AG08396 (cell line): ENCODE measurements around the gene MXD4.

ENCODE experiments used
- DNase-seq: peaks from one replicate; pipeline ENCODE4 v3.0.0; 2012; ENCODE audit warnings: low spot score, mixed read lengths

MXD4 gene

DNA sequence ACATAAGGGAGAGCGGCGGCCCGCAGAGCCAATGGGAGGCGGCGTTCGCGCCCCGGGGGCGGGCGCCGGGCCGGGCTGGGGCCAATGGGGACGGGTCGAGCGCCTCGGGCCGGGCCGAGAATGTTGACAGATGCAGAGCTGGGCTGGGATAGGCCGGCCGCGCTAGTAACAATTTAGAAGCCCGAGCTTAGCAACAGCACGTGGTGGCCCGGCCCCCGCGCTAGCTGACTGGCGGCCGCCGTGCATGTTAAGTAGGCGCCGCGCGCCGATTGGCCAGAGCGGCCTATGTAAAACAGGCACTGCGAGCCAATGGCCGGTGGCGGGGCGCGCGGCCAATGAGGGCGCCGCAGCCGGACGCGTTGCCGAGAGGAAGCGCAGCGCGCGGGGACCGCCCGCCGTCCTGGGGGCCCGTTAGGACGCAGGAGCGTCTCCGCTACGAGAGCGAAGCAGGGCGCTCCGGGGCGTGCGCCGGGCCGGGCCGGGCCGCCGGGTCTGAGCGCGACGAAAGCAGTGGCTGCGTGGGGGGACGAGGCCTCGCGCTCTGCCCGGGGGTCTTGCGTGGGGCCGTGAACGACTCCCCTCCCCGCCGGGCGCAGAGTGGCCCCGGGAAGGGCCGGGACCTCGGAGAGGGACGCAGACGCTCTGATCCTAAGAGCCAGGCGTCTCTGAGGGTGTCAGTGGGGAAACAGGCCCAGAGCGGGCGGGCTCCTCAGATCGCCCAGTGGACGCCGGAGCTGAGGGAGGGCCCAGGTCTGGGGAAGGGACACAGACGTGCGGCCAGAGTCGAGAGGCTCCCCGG is 435 bp upstream of the MXD4 start:
- DNase-seq = peak; percentile 99

DNA sequence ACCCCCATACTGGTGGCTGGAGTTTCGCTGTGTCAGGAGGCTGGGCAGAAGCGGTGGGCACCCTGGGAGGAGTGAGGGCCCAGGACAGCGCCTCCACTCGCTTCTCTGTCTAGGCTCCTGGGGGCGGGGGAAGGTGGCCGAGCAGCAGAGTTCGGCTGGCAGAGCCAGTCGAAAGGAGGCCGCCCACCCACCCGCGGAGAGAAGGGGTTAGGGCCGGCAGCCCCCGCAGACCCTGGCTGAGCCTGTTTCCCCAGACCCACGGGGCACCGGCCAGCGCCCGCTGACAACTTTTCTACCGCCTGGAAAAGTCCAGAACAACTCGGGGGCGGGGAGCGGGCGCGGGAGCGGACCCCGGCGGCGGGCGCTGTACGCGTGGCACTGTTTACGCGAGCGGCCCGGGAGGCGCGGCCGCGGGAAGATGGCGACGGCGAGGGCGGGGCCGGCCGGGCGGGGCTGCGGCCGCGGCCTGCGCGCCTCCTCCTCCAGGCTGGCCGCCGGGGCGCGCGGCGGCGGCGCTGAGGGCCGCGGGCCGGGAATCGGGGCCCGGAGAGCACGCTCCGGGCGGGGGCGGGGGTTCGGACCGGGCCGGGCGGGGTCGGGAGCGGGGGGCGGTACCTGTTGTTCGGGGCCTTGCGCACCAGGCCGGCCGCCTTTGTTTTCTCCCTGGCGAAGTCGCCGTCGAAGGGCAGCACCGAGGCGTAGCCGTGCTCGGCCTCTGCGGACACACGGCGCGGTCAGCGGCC is 628 bp downstream of the MXD4 start:
- peak; percentile 83 for DNase-seq

DNA sequence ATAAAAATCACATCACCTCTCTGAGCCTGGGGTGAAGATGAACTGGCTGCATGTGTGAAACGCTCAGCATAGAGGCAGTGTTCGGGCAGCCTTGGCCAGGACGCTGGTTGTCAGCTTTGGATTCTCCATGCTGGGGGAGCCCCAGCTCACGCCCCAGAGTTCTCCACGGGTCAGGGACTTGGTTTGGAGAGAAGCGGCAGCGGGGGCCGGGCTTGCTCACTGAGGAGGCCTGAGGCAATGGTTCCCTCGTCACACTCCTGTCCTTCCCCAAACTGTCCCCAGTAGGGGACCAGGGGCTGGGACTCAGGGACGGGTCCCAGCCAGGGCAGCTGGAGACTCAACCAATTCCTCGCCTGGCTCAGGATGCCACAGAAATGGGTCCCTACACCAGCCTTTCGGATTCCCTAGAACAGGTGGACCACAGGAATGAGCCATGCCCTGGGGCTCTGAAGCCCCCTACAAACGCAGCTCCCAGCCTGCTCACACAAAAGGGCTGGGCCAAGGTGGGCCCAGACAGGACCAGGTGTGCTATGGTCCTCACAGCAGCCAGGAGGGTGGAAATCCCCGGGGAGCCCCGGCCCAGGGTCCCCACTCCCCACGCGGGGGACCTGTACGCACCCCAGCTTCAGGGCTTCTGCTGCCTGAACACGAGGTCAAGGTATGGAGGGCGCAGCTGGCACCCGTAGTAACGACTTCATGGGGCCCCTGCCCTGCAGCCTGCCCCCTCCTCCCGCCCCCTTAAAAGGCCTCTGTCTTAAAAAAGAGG is 1.4 kb downstream of the MXD4 start:
- no peak for DNase-seq

DNA sequence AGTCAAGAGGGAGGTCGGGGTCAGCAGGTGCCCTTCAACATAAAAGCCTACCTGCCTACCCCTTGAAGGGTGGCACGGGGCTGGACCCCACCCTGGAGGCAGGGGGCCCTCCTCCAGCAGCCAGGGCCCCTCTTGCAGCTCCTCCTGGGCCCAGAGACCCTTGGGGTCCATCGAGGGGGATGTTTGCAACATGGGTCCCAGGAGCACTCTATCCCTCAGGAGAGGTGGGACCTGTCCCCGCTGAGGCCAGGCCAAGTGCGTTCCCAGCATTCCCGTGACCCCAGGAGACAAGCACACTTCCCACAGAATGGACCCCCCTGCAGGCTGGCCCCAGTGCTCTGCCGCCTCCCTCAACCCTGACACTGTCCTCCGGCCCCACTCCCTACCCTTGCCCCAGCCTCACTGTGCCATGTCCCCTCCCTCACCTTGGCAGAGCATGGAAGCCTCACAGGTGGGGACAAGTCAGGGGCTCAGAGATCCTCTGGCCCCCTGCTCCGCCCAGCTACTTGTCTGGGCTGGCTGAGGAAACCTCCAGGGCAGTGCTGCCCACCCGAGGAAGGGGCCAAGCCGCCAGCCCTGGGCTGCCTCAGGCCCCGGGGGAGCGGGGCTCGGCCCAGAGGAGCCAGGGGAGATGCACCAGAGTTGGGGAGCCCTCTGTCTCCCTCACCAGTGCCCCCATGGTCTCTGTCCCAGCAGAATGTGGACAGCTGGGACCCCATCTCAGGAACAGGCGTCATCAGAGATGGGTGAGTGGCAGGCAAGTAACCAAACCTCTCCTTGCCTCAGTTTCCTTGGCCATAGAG is 2.2 kb downstream of the MXD4 start:
- DNase-seq = no peak

DNA sequence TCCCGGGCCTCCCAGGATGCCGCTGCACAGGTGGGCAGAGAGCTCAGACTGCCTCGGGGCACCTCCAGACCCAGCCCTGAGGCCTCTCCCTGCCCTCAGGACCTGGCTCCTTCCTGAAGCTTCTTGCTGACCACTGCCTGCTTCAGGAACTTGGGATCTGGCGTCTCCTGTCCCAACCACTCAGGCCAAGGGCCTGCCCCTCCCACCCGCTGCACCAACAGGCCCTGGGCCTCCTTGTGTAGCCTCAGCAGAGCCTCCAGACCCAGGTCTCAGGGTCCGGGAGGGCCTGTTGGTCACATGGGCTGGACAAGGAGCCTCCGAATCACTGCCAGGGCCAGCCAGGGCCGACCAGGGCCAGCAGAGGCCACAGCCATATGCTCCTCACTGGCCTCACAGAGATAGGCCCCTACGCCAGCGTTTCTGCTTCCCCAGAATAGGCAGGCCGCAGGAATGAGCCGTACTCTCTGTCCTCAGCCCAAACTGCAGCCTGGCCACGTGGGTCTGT is 2.8 kb downstream of the MXD4 start:
- DNase-seq = no peak

DNA sequence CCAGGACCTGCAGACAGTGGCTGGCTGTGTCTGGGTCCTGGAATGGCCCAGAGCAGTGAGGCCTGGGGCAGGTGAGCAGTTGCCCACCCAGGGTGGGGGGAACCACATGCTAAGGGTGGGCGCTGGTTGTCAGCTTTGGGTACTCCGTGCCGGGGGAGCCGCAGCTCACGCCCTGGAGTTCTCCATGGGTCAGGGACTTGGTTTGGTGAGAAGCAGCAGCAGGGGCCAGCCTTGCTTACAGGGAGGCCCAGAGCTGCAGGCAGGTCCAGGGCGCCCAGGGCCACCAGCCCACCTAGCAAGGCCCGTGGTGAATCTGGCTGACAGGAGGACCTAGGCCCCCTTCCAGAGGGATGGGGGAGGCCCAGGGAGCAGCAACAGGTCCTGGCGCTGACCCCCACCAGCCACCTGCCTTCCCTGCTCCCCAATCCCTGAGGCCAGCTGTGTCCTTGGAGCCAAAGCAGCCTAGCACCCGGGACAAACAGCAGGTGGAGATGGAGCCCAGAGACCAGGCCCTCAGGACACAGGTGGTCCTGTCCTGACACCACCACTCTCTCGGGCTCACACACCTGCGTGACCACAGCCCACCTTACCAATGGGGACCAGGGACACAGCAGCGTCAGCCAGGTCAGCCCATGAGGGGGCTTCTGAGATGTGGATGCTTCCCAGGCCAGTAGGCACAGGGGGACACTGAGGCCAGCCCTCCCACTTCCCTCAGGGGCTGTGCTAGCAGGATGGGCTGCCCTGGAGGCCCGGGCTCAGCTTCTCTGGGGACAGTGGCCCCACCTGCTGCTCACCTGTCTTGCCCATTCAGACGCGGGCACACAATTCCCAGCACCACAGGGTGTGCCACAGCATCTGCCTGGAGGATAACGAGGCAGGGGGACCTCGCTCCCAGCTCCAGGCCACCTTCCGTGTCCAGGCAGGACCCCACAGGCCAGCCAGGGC is 3.5 kb downstream of the MXD4 start:
- DNase-seq = no peak

DNA sequence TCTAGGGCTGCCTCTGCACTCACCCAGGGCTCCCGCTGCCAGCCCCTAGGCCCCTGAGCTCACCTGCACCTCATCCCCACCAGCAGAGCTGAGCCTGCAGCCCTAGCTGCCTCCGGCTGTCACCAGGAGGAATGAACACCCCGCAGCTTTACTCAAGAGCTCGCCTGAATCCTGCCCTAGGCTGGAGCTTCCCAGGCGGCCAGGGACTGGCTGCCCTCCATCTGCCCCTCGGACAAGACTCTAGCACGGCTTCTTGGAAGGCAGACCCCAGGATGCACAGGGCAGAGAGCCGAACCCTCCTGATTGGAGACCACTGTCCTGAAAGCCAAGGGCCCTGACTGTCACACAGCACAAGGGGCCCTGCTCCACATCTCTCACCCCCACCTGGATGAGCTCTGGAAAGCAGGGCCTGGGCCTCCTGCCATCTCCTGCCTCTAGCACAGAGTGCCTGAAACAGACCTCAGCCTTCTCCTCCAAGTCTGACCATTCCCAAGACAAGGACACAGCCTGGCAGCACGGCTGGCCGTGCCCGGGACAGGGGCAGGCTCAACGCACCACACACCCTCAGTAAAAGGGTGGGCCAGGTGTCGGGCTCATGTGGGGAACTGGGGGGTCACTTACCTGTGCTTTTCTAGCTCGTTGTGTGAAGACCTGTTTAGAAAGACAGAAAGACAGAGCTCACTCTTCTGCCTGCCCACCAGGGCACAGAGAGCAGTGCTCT is 4.4 kb downstream of the MXD4 start:
- DNase-seq = no peak

DNA sequence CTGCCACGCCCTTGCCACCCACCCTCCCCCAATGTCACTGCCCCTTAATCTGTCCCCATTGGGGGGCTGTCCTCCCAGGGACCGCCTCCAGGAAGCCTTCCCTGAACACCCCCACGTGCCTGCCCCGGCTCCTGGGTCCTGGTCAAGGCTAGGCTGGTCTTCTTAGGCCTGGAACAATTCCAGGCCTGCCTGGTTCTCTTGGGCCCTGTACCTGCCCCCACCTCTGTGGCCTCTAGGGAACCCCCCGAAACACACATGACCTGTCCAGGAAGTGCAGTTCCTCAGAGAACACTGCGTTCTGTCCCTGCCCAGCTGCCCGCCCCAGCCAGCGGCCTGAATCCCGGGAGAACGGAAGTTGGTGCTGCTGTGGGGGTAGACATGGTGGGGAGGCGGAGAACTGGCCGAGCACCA is 5.1 kb downstream of the MXD4 start:
- no peak for DNase-seq

DNA sequence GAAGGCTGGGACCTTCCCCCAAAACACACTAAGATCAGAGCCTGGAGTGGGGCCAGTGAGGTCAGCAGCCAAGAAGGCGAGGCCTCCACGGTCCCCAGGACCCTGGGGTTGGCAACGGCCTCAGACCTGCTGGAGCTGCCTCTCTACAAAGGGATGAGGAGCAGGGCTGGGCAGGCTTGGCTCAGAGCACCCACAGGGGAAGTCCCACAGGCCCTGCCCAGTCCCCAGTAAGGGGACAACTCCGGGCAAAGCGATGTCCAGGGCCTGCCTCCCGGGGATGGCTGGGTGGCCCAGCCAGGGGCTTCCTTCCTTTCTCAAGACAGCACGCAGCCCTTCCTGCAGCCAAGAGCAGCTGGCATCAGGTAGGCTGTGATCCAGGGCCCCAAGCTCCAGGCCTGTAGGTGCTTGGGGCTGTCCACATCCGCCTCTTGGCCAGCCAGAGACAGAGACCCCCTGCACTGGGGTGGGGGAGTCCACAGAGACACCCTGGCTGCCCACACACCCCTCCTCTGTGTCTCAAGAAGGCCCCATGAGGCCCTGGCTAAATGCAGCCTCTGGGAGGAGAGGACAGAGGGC is 5.7 kb downstream of the MXD4 start:
- DNase-seq = no peak

DNA sequence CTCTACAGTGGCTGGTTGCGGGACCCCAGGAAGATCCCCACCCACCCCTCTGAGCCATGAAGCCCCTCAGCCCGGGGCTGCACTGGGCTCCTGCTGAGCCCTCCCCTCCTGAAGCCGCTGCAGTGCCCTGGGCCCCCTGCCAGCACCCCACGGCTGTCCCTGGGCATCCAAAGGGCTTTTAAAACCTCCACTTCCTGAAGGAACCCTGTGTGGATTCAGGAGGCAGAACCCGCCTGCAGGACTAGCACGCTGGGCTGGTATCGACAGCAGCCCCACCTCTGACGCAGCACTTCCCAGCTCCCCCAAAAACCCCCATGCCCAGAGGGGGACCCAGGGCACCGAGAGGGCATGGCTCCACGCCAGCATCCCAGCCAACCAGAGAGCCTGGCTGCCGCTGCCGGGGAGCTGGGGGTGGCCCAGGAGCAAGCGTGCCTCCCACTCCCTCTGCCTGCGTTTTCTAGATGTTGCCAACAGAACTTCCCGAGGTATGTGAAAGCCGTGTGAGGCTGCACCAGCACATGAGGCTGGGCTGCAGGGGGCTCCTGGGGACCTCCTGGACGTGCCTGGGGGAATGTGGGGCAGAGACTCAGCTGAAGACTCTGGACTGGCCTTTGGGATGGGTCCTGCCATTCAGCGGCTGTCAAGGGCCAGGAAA is 6.3 kb downstream of the MXD4 start:
- no peak for DNase-seq

DNA sequence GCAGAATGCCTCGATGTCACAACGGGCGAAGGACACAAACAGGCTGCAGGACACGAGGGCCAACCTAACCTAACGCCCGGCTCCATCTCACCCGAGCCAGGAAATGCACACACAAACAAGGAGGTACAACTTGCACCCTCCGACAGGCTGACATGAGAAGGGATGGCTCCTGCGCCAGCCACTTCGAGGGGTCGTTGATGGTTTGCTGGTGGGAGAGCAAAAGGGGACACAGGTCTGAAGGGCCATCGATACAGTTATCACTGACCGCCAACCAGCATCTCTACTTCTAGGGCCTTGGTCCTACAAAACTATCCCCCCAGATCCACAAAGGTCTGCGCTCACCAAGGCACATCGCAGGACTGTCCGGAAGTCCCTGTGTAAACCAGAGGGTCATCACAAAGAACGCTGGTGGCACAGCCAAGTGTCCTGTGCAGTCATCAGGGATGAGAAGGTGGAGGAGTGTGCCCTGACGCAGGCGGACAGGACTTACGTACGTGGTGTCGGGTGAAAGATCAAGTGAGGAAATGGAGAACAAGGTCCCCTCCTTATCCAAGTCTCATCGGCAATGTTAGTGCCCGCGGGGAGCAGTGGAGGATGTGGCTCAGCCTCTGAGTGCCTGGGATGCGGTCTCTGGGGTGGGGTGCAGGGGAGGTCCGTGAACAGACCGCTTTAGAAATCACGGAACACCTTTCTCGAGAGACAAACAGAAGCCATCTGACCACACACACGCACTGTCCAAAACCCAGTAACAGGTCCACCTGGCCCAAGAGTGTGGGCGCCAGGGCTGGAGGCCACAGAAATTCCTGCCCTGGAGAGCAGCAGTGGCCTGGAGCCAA is 7.0 kb downstream of the MXD4 start:
- DNase-seq = no peak

DNA sequence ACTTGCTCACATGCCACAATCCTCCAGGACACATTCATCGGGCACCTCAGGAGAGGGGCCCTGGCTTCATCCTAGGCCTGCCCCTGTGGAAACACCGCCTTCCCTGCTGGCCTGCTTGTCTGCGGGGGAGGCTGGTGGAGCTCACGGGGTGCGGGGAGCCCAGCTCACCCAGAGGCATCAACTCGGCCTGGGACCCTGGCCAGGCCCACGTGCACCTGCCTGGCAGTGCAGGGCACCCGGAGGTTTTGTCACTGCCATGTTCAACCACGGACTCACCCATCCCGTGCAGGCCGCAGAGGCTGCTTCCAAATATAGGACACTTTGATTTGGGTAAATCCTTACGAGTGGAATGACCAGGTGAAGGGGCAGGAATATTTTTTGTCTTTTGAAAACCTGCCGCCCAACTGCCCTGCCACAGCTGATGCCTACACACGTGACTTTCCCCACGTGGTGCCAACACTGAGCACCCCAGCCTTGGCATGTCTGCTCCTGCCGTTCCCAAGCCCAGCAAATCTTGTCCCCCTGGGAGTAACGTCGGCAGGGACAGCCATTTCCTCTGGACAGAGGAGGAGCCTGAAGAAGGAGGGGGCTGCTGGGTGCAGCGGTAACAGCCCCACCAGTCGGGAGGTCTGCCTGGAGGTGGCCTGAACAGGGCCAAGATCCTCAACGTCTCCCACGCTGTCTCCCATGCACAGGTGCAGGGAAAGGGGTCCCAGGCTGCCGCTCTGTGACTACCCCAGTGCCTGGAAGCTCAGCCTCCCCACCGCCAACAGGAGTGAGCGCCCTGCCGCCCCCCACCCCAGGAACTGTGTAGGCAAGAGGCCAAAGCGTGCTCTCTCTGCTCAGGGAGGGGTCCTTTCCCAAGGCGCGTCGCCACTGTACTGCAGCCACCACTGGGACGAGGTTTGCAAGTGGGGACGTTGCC is 8.5 kb downstream of the MXD4 start:
- DNase-seq = no peak

DNA sequence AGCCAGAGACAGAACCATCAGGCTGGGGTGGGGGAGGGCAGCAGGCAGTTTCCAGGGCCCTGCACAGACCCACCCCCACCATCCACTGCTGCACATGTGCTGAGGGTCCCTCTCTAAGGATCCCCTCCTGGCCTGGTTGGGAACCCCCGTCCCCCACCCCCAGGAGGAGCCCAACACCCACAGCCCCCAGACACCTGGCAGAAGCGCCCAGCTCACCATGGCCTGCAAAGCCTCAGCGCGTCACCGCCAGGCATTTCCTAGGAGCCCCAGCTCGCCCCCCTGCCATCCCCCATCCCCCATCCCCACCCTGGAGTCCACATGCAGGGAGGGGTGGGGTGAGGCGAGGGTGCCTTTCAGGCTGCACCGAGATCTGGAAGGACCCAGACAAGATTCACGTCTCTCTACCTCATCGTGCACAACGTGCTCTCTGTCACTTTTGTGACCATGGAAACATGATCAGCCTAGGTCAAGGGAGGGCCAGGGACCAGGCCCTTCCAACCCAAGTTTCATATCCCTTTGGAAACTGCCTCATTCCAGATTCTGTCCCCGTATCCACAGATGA is 9.3 kb downstream of the MXD4 start:
- no peak for DNase-seq

DNA sequence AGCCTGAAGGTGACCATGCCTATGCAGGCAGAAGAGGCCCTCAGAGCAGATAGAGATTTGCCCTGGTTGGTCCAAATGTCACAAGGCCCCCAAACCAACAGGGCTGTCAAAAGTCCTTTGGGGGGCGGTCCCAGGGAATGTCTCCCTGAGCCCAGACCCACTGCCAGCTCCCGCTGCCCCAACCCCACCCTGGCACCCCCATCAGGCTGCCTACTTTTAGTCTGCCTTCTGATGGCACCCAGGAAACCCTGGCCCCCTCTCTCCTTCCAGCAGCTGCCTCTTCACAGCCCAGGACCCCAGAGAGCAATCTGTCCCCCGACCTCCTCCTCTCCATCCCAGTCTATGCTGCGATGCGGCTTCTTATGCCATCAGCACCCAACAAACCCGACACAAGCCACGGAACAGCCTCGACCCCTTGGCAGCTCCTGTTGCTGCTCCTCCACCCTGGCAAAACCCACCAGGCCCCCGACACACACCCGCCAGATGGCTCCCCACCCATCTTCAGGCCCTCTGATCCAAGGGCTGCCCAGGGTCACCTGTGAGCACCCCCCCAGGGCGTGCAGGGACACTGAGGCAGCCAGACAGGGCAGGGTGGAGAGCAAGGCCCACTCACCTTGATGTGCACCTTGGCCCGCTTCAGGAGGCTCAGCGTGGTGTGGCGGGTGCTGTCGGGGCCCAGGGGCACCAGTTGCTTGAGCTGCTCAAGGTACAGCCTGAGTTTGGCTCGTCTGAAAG is 9.9 kb downstream of the MXD4 start:
- DNase-seq = no peak

DNA sequence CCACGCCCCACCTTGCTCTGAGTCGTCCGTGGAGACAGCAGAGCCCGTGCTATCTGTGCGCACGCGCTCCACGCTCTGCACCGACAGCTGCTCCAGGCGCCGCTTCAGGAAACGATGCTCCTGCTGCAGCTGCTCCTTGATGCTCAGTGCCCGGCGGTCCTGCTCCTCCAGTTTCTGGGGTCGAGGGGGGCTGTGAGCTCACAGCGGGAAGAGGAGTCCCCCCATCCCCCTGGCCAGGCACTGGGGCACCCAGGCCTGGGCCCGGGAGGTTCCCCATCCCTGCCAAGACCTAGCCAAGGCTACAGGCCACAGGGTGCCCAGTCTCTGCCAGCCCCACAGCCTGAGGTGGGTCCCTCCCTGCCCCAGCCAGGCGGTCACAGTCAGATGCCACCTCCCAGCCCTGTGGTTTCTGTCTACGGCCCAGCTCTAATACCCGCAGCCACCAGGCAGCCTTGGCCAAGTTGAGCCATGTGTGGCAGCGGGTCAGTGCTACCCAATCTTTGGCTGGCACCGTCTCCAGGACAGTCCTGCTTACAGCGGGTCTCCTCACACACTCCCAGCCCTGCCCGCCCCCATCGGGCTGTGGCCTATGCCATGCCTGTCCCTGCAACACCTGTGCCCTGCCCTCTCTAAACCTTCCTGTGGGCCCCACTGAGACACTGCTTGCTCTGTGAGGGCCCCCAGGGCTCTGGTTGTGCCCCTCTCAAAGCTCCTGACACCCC is 10.7 kb downstream of the MXD4 start:
- DNase-seq = no peak
